Neural progenitor cell (in vitro differentiated cells): ENCODE measurements around the gene FRS3. TPM values are rescaled to one million over a fixed set of nuclear protein-coding genes. Genes with fewer than 3 reads are reported as not detected.

Experiments used
- DNase-seq: peaks from one replicate; pipeline ENCODE4 v3.0.0-alpha.2; 2016; ENCODE audit warnings: low spot score
- H2AFZ ChIP-seq: fragments of 200-600 bp; sonication (generic); replicated peaks from 2 replicates; pipeline ENCODE4 v1.6.1; 2016; ENCODE audit warnings: antibody characterized with exemption
- H3F3A ChIP-seq: fragments of 200-600 bp; sonication (generic); 2 replicates; pipeline ENCODE4 v1.6.1; 2016; ENCODE audit warnings: antibody characterized with exemption, low read depth
- H3K27ac ChIP-seq: fragments of 200-600 bp; sonication (generic); 2 replicates; pipeline ENCODE4 v1.5.1; 2016; ENCODE audit warnings: mild to moderate bottlenecking
- H3K27me3 ChIP-seq: fragments of 200-600 bp; sonication (generic); 2 replicates; pipeline ENCODE4 v1.6.1; 2016; ENCODE audit warnings: mild to moderate bottlenecking, moderate library complexity
- H3K36me3 ChIP-seq: fragments of 200-600 bp; sonication (generic); 2 replicates; pipeline ENCODE4 v1.5.1; 2016
- H3K4me1 ChIP-seq: fragments of 200-600 bp; sonication (generic); 2 replicates; pipeline ENCODE4 v1.6.1; 2016; ENCODE audit warnings: mixed run types
- H3K4me2 ChIP-seq: fragments of 200-600 bp; sonication (generic); 2 replicates; pipeline ENCODE4 v1.6.1; 2016
- H3K4me3 ChIP-seq: fragments of 200-600 bp; sonication (generic); 2 replicates; pipeline ENCODE4 v1.5.1; 2016
- H3K79me2 ChIP-seq: fragments of 200-600 bp; sonication (generic); 2 replicates; pipeline ENCODE4 v1.6.1; 2016; ENCODE audit warnings: low read depth
- H3K9ac ChIP-seq: fragments of 200-600 bp; sonication (generic); 2 replicates; pipeline ENCODE4 v1.6.1; 2016
- H3K9me3 ChIP-seq: fragments of 200-600 bp; sonication (generic); 2 replicates; pipeline ENCODE4 v1.5.1; 2016; ENCODE audit warnings: low read depth
- H4K20me1 ChIP-seq: fragments of 200-600 bp; sonication (generic); 2 replicates; pipeline ENCODE4 v1.6.1; 2016; ENCODE audit warnings: low read depth
- H3K27ac Mint-ChIP-seq: 3 replicates; pipeline ENCODE4 v1.8.0; 2021; ENCODE audit warnings: mixed read lengths
- H3K27me3 Mint-ChIP-seq: 2 replicates; pipeline ENCODE4 v1.8.0; 2022; ENCODE audit warnings: low read depth, mild to moderate bottlenecking, inconsistent platforms, moderate library complexity, mixed read lengths; ENCODE audit not compliant: insufficient read depth
- H3K36me3 Mint-ChIP-seq: 3 replicates; pipeline ENCODE4 v1.8.0; 2021; ENCODE audit warnings: mixed read lengths
- H3K4me1 Mint-ChIP-seq: 3 replicates; pipeline ENCODE4 v1.8.0; 2021; ENCODE audit warnings: mixed read lengths
- H3K4me3 Mint-ChIP-seq: 3 replicates; pipeline ENCODE4 v1.8.0; 2021; ENCODE audit warnings: mild to moderate bottlenecking, moderate library complexity, mixed read lengths
- H3K9me3 Mint-ChIP-seq: 3 replicates; pipeline ENCODE4 v1.8.0; 2020; ENCODE audit warnings: mixed read lengths
- EZH2 ChIP-seq: fragments of 200-600 bp; sonication (generic); IDR thresholded peaks from 2 replicates; pipeline ENCODE4 v1.6.1; 2017; ENCODE audit warnings: antibody characterized with exemption, mild to moderate bottlenecking, moderate library complexity
- EZH2phosphoT487 ChIP-seq: fragments of 200-600 bp; sonication (generic); IDR thresholded peaks from 2 replicates; pipeline ENCODE4 v1.6.1; 2017; ENCODE audit warnings: antibody characterized with exemption
- total RNA-seq: library from RNA; depleted of rRNA; stranded (reverse); fragments of >200 nt; gene quantifications from 2 replicates; pipeline ENCODE4 v1.2.3, GENCODE V29; 2015; ENCODE audit warnings: low replicate concordance
- TF ChIP-seq, protein P1 (sequence below): fragments of 200-600 bp; sonication (generic); IDR thresholded peaks from 2 replicates; pipeline ENCODE4 v1.5.1; 2017; ENCODE audit warnings: antibody characterized with exemption, mild to moderate bottlenecking

The FRS3 gene
- total RNA-seq, 1 donor from 2014 or later: 1.9 TPM

GRCh38 chr6:41778895-41779294 is 805 bp downstream of the FRS3 start:
- Histone ChIP-seq H3K9ac (peak overlapping the region; percentile 57), H3K4me1 (peaks cover 12% of the 10 kb centered on the region), H4K20me1 (no peaks in the 10 kb centered on the region), H2AFZ (no peak overlapping the region), H3K27ac (no peak overlapping the region), H3K79me2 (no peaks in the 10 kb centered on the region), H3K4me2 (peak overlapping the region; percentile 97), H3K4me3 (peak overlapping the region; percentile 84), H3K9me3 (no peaks in the 10 kb centered on the region), H3K36me3 (no peaks in the 10 kb centered on the region), H3F3A (peaks cover 4% of the 10 kb centered on the region), H3K27me3 (peaks cover 16% of the 10 kb centered on the region)
- H3K36me3 Mint-ChIP-seq: peaks cover 5% of the 10 kb centered on the region
- peaks cover 8% of the 10 kb centered on the region for H3K27me3 Mint-ChIP-seq
- H3K9me3 Mint-ChIP-seq: no peaks in the 10 kb centered on the region
- peaks cover 11% of the 10 kb centered on the region for H3K4me1 Mint-ChIP-seq
- no peak overlapping the region for H3K27ac Mint-ChIP-seq
- no peak for TF ChIP-seq EZH2phosphoT487
- TF ChIP-seq EZH2: no peak
- TF ChIP-seq, protein P1, sequence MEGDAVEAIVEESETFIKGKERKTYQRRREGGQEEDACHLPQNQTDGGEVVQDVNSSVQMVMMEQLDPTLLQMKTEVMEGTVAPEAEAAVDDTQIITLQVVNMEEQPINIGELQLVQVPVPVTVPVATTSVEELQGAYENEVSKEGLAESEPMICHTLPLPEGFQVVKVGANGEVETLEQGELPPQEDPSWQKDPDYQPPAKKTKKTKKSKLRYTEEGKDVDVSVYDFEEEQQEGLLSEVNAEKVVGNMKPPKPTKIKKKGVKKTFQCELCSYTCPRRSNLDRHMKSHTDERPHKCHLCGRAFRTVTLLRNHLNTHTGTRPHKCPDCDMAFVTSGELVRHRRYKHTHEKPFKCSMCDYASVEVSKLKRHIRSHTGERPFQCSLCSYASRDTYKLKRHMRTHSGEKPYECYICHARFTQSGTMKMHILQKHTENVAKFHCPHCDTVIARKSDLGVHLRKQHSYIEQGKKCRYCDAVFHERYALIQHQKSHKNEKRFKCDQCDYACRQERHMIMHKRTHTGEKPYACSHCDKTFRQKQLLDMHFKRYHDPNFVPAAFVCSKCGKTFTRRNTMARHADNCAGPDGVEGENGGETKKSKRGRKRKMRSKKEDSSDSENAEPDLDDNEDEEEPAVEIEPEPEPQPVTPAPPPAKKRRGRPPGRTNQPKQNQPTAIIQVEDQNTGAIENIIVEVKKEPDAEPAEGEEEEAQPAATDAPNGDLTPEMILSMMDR: no peak
- H3K4me3 Mint-ChIP-seq: peak overlapping the region; percentile 91
- no peak for DNase-seq

DNA sequence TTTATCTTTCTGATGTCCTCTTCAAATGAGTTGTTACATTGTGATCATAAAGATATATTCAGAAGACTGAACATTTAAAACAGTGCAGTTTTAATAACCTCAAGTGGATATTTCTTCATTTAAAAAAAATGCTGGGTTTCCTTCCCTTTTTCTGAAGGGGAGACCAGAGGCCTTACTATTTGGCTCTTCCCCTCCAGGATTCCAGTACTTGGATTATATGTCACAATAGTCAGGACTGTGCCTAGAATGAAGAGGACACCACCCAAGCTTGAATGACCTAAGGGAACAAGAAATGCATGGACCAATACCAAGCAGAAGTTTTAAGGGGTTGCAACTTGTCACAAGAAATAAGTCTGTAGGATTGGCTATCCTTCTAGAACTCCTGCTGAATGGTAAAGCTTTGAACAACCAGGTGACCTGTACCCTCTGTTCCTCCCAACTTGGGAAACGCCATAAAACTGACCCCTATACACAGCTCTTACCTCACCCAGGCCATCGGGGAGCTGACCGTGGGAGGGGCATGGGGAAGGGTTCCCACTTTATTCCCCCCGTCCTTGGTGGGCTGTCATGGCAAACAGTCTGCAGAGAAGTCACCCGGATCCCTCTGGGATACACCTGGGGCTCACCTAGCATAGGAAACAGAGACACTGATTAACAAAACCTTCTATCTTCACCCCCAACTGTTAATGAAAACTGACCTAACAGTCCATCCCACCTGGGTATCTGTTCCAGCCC is 2.0 kb downstream of the FRS3 start:
- peaks cover 4% of the 10 kb centered on the region for H3F3A ChIP-seq
- no peak overlapping the region for H3K27ac Mint-ChIP-seq
- no peak overlapping the region for H3K4me2 ChIP-seq
- H3K36me3 ChIP-seq: no peaks in the 10 kb centered on the region
- no peak overlapping the region for H3K9ac ChIP-seq
- peaks cover 12% of the 10 kb centered on the region for H3K27me3 ChIP-seq
- H3K4me1 ChIP-seq: peaks cover 12% of the 10 kb centered on the region
- DNase-seq: no peak
- TF ChIP-seq EZH2 (no peak), EZH2phosphoT487 (no peak)
- TF ChIP-seq, protein P1: no peak
- peaks cover 8% of the 10 kb centered on the region for H3K27me3 Mint-ChIP-seq
- H3K4me1 Mint-ChIP-seq: peaks cover 11% of the 10 kb centered on the region
- peak overlapping the region; percentile 91 for H3K4me3 Mint-ChIP-seq
- peaks cover 5% of the 10 kb centered on the region for H3K36me3 Mint-ChIP-seq
- H2AFZ ChIP-seq: no peak overlapping the region
- H4K20me1 ChIP-seq: no peaks in the 10 kb centered on the region
- no peak overlapping the region for H3K4me3 ChIP-seq
- no peaks in the 10 kb centered on the region for H3K9me3 ChIP-seq
- H3K27ac ChIP-seq: no peak overlapping the region
- no peaks in the 10 kb centered on the region for H3K9me3 Mint-ChIP-seq
- no peaks in the 10 kb centered on the region for H3K79me2 ChIP-seq

- H3K4me1 Mint-ChIP-seq: peaks cover 6% of the 10 kb centered on the region
- no peaks in the 10 kb centered on the region for H4K20me1 ChIP-seq
- no peak overlapping the region for H3K9ac ChIP-seq
- no peak for TF ChIP-seq EZH2phosphoT487
- TF ChIP-seq, protein P1: no peak
- TF ChIP-seq EZH2: no peak
- no peak overlapping the region for H3K27ac ChIP-seq
- no peak overlapping the region for H3K27ac Mint-ChIP-seq
- H3K4me2 ChIP-seq: no peak overlapping the region
- H3K9me3 ChIP-seq: no peaks in the 10 kb centered on the region
- peaks cover 4% of the 10 kb centered on the region for H3F3A ChIP-seq
- no peaks in the 10 kb centered on the region for H3K27me3 ChIP-seq
- DNase-seq: no peak
- H3K4me3 ChIP-seq: no peak overlapping the region
- no peaks in the 10 kb centered on the region for H3K36me3 ChIP-seq
- H3K9me3 Mint-ChIP-seq: no peaks in the 10 kb centered on the region
- H3K79me2 ChIP-seq: no peaks in the 10 kb centered on the region
- H2AFZ ChIP-seq: no peak overlapping the region
- peaks cover 7% of the 10 kb centered on the region for H3K4me1 ChIP-seq
- H3K36me3 Mint-ChIP-seq: peaks cover 12% of the 10 kb centered on the region
- peaks cover 5% of the 10 kb centered on the region for H3K27me3 Mint-ChIP-seq
- H3K4me3 Mint-ChIP-seq: no peak overlapping the region
Measured at GRCh38 chr6:41775293-41775882, 4.3 kb downstream of the FRS3 start.
